ENCODE measurements around the gene PUM2. TPM values are rescaled to one million over a fixed set of nuclear protein-coding genes. Genes with fewer than 3 reads are reported as not detected.
A peak's percentile ranks its signal among the peaks of the same experiment; 100 is the strongest.

The PUM2 gene
- total RNA-seq, 4 donors from 2014 or later = 62.0 to 78.2 (median 73.5) TPM

- Histone ChIP-seq H3K4me1 (peaks cover 0 to 29% (median 12%) of the 10 kb centered on the region in 4 donors), H3K27ac (peak overlapping the region in 1 of 4 donors; percentile 73), H3K27me3 (peaks cover 0 to 29% of the 10 kb centered on the region in 2 donors), H3K9me3 (no peaks in the 10 kb centered on the region), H3K36me3 (no peaks in the 10 kb centered on the region), H3K4me3 (peak overlapping the region; percentile 35 to 62 (median 51))
- WGBS, 2 donors = 0 to 1% methylated on average over 22 to 35 of the region's 70 CpGs
- TF ChIP-seq EP300 (IDR thresholded peaks at IDR 0.05) = no peak
- no peak for TF ChIP-seq POLR2A (IDR thresholded peaks at IDR 0.05)
- TF ChIP-seq CTCF (IDR thresholded peaks at IDR 0.05) = no peak
- DNase-seq (ENCODE audit: low spot score in 2 of 2) = no peak
Observed at GRCh38 chr2:20224164-20224715, 126.4 kb downstream of the PUM2 start.

GRCh38 chr2:20223407-20224163, 127.1 kb downstream of the PUM2 start:
- Histone ChIP-seq H3K4me3 (peak overlapping the region; percentile 35 to 61 (median 51)), H3K36me3 (no peaks in the 10 kb centered on the region), H3K27me3 (peaks cover 0 to 29% of the 10 kb centered on the region in 2 donors), H3K27ac (peak overlapping the region in 1 of 4 donors; percentile 73), H3K9me3 (no peaks in the 10 kb centered on the region), H3K4me1 (peaks cover 0 to 29% (median 12%) of the 10 kb centered on the region in 4 donors)
- no peak for DNase-seq (ENCODE audit: low spot score in 2 of 2)
- TF ChIP-seq CTCF (IDR thresholded peaks at IDR 0.05) = no peak
- TF ChIP-seq POLR2A (IDR thresholded peaks at IDR 0.05) = no peak
- no peak for TF ChIP-seq EP300 (IDR thresholded peaks at IDR 0.05)
- 1% methylated on average over 15 to 41 of the region's 66 CpGs for WGBS, 2 donors

- 45 to 48% methylated on average over 20 to 21 of the region's 21 CpGs for WGBS, 2 donors
- DNase-seq (ENCODE audit: low spot score in 2 of 2) = no peak
- TF ChIP-seq CTCF (IDR thresholded peaks at IDR 0.05) (no peak), POLR2A (IDR thresholded peaks at IDR 0.05) (no peak), EP300 (IDR thresholded peaks at IDR 0.05) (no peak)
- Histone ChIP-seq H3K27me3 (peaks cover 0 to 28% of the 10 kb centered on the region in 2 donors), H3K4me1 (peaks cover 0 to 29% (median 12%) of the 10 kb centered on the region in 4 donors), H3K27ac (no peak overlapping the region), H3K36me3 (no peaks in the 10 kb centered on the region), H3K4me3 (peak overlapping the region; percentile 35 to 61 (median 51)), H3K9me3 (no peaks in the 10 kb centered on the region)
Observed at GRCh38 chr2:20222769-20223406, 127.8 kb downstream of the PUM2 start.

GRCh38 chr2:20222014-20222768, 128.5 kb downstream of the PUM2 start:
- TF ChIP-seq CTCF (IDR thresholded peaks at IDR 0.05) (no peak), EP300 (IDR thresholded peaks at IDR 0.05) (no peak), POLR2A (IDR thresholded peaks at IDR 0.05) (no peak)
- no peak for DNase-seq (ENCODE audit: low spot score in 2 of 2)
- Histone ChIP-seq H3K4me3 (no peak overlapping the region), H3K4me1 (peaks cover 0 to 29% (median 12%) of the 10 kb centered on the region in 4 donors), H3K27me3 (peaks cover 0 to 22% of the 10 kb centered on the region in 2 donors), H3K36me3 (no peaks in the 10 kb centered on the region), H3K27ac (no peak overlapping the region), H3K9me3 (no peaks in the 10 kb centered on the region)
- WGBS, 2 donors = 92 to 100% methylated on average over 1 of the region's 1 CpG

All from tibial nerve (tissue), 4 donors.